ENCODE data around the gene NCKAP5. TPM values are rescaled to one million over a fixed set of nuclear protein-coding genes. Genes with fewer than 3 reads are reported as not detected.

Gene NCKAP5
- total RNA-seq, 1 donor from 2014 or later, result 0.46 TPM

DNA sequence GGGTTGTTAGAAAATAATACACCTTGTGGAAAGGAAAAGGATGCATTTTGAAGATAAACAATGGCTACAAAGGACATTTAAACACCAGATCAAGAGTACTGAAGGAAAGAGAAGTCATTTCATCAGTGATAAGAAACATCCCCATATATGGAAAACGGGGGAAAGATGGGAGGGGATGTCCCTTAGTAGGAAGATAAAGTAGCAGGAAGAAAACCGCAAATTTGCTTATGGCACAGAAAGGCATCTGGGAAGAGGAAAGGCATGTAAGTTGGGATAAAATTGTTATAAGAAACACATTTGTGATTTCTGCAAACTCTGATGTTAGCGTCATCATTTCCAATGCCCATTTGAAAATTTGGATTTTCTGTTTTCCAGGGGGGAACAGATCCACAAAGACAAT lies 887.7 kb downstream of the NCKAP5 start:
- H3K4me3 Mint-ChIP-seq (ENCODE audit: unreplicated experiment), result no peak overlapping the region
- H3K4me1 Mint-ChIP-seq (ENCODE audit: unreplicated experiment), result no peaks in the 10 kb centered on the region
- no peaks in the 10 kb centered on the region for H3K9me3 Mint-ChIP-seq (ENCODE audit: unreplicated experiment)
- H3K27me3 Mint-ChIP-seq (ENCODE audit: unreplicated experiment), result peaks cover 6% of the 10 kb centered on the region
- no peak overlapping the region for H3K27ac Mint-ChIP-seq (ENCODE audit: unreplicated experiment)
- no peaks in the 10 kb centered on the region for H3K36me3 Mint-ChIP-seq (ENCODE audit: unreplicated experiment)
- DNase-seq (ENCODE audit: extremely low spot score, unreplicated experiment), result no peak
- TF ChIP-seq, protein P1, sequence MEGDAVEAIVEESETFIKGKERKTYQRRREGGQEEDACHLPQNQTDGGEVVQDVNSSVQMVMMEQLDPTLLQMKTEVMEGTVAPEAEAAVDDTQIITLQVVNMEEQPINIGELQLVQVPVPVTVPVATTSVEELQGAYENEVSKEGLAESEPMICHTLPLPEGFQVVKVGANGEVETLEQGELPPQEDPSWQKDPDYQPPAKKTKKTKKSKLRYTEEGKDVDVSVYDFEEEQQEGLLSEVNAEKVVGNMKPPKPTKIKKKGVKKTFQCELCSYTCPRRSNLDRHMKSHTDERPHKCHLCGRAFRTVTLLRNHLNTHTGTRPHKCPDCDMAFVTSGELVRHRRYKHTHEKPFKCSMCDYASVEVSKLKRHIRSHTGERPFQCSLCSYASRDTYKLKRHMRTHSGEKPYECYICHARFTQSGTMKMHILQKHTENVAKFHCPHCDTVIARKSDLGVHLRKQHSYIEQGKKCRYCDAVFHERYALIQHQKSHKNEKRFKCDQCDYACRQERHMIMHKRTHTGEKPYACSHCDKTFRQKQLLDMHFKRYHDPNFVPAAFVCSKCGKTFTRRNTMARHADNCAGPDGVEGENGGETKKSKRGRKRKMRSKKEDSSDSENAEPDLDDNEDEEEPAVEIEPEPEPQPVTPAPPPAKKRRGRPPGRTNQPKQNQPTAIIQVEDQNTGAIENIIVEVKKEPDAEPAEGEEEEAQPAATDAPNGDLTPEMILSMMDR (IDR thresholded peaks at IDR 0.05), result no peak

- Mint-ChIP-seq H3K9me3 (ENCODE audit: unreplicated experiment) (no peaks in the 10 kb centered on the region), H3K27me3 (ENCODE audit: unreplicated experiment) (peaks cover 12% of the 10 kb centered on the region), H3K27ac (ENCODE audit: unreplicated experiment) (no peak overlapping the region), H3K4me3 (ENCODE audit: unreplicated experiment) (no peak overlapping the region), H3K4me1 (ENCODE audit: unreplicated experiment) (no peaks in the 10 kb centered on the region), H3K36me3 (ENCODE audit: unreplicated experiment) (no peaks in the 10 kb centered on the region)
- DNase-seq (ENCODE audit: extremely low spot score, unreplicated experiment), result no peak
- TF ChIP-seq, protein P1 (IDR thresholded peaks at IDR 0.05), result no peak
These were observed 889.8 kb downstream of the NCKAP5 start for GRCh38 chr2:132678483-132678882.

DNA sequence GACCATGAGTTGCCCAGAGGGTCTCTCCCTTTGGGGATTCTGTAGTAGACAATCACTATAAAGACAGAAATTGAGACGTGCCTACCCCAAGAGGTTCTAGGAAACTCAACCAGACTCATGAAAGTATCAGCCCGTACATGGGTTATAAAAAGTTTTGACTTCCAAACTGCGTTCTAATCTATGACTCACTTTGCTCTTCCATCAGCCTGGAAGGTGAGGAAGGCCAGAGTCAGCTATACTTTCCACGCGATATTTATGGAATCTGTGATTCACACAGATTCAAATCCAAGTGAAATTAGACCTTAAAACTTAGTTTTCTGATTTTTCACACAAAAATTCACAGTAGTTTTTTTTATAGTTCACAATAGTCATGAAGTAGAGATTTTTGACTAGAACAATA lies 890.6 kb downstream of the NCKAP5 start:
- Mint-ChIP-seq H3K4me3 (ENCODE audit: unreplicated experiment) (no peak overlapping the region), H3K9me3 (ENCODE audit: unreplicated experiment) (no peaks in the 10 kb centered on the region), H3K36me3 (ENCODE audit: unreplicated experiment) (no peaks in the 10 kb centered on the region), H3K27me3 (ENCODE audit: unreplicated experiment) (peaks cover 17% of the 10 kb centered on the region), H3K4me1 (ENCODE audit: unreplicated experiment) (no peaks in the 10 kb centered on the region), H3K27ac (ENCODE audit: unreplicated experiment) (no peak overlapping the region)
- TF ChIP-seq, protein P1 (IDR thresholded peaks at IDR 0.05), result no peak
- no peak for DNase-seq (ENCODE audit: extremely low spot score, unreplicated experiment)

DNA sequence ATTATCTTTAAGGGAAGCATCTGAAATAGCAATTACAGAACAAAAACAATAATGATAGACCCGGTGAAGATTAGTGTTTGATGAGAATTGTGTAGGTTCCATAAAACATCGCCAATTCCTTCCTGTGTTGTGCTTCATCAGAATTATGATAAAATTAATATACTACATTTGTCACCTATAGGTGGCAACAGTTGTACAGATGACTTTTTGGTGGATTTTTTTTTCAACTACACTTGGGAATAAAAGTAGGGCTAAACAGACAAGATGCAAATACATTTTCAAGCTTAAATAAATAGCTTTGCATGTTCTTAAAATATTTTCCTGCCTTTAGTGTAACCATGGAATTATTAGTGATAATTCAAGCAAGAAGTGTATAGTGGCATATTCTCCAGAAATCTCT lies 891.3 kb downstream of the NCKAP5 start:
- Mint-ChIP-seq H3K4me1 (ENCODE audit: unreplicated experiment) (no peaks in the 10 kb centered on the region), H3K27ac (ENCODE audit: unreplicated experiment) (no peak overlapping the region), H3K9me3 (ENCODE audit: unreplicated experiment) (no peaks in the 10 kb centered on the region), H3K4me3 (ENCODE audit: unreplicated experiment) (no peak overlapping the region), H3K27me3 (ENCODE audit: unreplicated experiment) (peaks cover 22% of the 10 kb centered on the region), H3K36me3 (ENCODE audit: unreplicated experiment) (no peaks in the 10 kb centered on the region)
- no peak for DNase-seq (ENCODE audit: extremely low spot score, unreplicated experiment)
- TF ChIP-seq, protein P1 (IDR thresholded peaks at IDR 0.05), result no peak

DNA sequence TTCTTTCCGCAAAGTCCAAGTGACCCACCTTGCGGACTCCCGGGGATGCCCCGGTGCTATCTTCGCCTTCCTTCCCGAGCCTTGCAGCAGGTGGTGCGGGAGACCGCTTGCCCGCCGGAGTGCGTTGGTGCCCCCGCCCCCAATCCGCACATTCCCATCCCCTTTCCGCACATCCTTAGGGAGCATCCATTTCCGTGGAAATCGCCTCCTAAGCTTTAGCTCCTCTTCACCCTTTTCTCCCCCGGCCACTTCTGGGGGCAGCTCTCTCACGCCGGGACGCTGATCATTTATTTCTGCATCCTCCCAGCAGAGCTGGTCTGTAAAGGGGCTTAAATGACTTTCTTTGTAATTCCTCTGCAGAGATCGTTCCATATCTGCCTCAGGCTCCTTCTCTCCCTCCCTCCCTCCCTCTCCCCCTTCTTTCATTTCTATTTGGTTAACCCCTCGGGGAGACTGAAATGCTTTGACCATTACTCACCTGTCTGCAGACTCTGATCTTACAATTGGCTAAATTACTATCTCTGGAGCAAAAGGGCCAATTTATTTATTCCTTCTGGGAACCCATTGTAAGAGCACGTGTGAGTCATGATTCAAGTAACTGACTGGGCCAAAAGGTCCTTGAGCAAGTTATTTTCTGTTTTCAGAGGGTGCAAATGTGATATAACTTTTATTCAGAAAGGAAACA lies 897.0 kb downstream of the NCKAP5 start:
- H3K27me3 Mint-ChIP-seq (ENCODE audit: unreplicated experiment), result peaks cover 56% of the 10 kb centered on the region
- TF ChIP-seq, protein P1 (IDR thresholded peaks at IDR 0.05), result no peak
- H3K36me3 Mint-ChIP-seq (ENCODE audit: unreplicated experiment), result no peaks in the 10 kb centered on the region
- no peak for DNase-seq (ENCODE audit: extremely low spot score, unreplicated experiment)
- no peaks in the 10 kb centered on the region for H3K9me3 Mint-ChIP-seq (ENCODE audit: unreplicated experiment)
- H3K27ac Mint-ChIP-seq (ENCODE audit: unreplicated experiment), result no peak overlapping the region
- H3K4me1 Mint-ChIP-seq (ENCODE audit: unreplicated experiment), result peaks cover 14% of the 10 kb centered on the region
- H3K4me3 Mint-ChIP-seq (ENCODE audit: unreplicated experiment), result peak overlapping the region; percentile 68

Data from osteocyte (in vitro differentiated cells).